ENCODE data around the gene SERINC5. TPM values are rescaled to one million over a fixed set of nuclear protein-coding genes. Genes with fewer than 3 reads are reported as not detected.

The SERINC5 gene
- total RNA-seq, 1 experiment from 2014 or later: 52.3 TPM

- WGBS (ENCODE audit: extremely low coverage, insufficient read length, low lambda C conversion rate): no CpG with 5 or more reads among the region's 5 CpGs
- Histone ChIP-seq H3K23ac (ENCODE audit: insufficient read length, low read depth, low read length) (no peak overlapping the region), H3K4me2 (ENCODE audit: insufficient read depth, insufficient read length, low read length) (no peak overlapping the region), H4K20me1 (ENCODE audit: control insufficient read depth, insufficient read depth, insufficient read length) (no peaks in the 10 kb centered on the region), H4K91ac (ENCODE audit: insufficient read length, low read depth, low read length) (no peak overlapping the region), H3K79me1 (ENCODE audit: insufficient read depth, low read depth, low read length, poor library complexity, severe bottlenecking) (no peaks in the 10 kb centered on the region), H3K4me1 (ENCODE audit: insufficient read depth, low read length) (peaks cover 8% of the 10 kb centered on the region), H3T11ph (ENCODE audit: low read length) (no peak overlapping the region), H2BK120ac (ENCODE audit: low read depth, low read length, poor library complexity, severe bottlenecking) (no peak overlapping the region), H3K27me3 (ENCODE audit: insufficient read depth, low read length) (no peaks in the 10 kb centered on the region), H3K9me3 (ENCODE audit: control insufficient read depth, low read depth, low read length) (no peaks in the 10 kb centered on the region), H2BK15ac (ENCODE audit: low read depth, low read length) (no peak overlapping the region), H3K9ac (ENCODE audit: extremely low read depth, insufficient read length, low read length) (no peak overlapping the region), H3K27ac (ENCODE audit: insufficient read length, low read depth, low read length) (no peak overlapping the region), H2BK5ac (ENCODE audit: insufficient read length, low read length) (no peak overlapping the region), H3K14ac (ENCODE audit: insufficient read depth, low read length) (no peak overlapping the region), H2AFZ (ENCODE audit: low read length) (no peak overlapping the region), H3K23me2 (ENCODE audit: insufficient read length, low read depth, low read length, poor library complexity, severe bottlenecking) (no peaks in the 10 kb centered on the region), H3K18ac (ENCODE audit: insufficient read length, low read depth, low read length) (no peak overlapping the region), H3K56ac (ENCODE audit: insufficient read length, low read depth, low read length) (no peak overlapping the region), H2BK20ac (ENCODE audit: low read depth, low read length, poor library complexity, severe bottlenecking) (no peak overlapping the region), H4K8ac (replicated peaks; ENCODE audit: insufficient read length, low read depth, low read length) (no peak overlapping the region), H4K5ac (ENCODE audit: insufficient read length, low read depth, low read length) (no peak overlapping the region), H3K4ac (ENCODE audit: low read depth, low read length) (no peak overlapping the region), H3K79me2 (ENCODE audit: insufficient read depth, low read length) (no peaks in the 10 kb centered on the region), H2BK12ac (ENCODE audit: insufficient read length, low read depth, low read length) (no peak overlapping the region), H2AK5ac (ENCODE audit: insufficient read length, low read length) (no peak overlapping the region)
- TF ChIP-seq, protein P1, sequence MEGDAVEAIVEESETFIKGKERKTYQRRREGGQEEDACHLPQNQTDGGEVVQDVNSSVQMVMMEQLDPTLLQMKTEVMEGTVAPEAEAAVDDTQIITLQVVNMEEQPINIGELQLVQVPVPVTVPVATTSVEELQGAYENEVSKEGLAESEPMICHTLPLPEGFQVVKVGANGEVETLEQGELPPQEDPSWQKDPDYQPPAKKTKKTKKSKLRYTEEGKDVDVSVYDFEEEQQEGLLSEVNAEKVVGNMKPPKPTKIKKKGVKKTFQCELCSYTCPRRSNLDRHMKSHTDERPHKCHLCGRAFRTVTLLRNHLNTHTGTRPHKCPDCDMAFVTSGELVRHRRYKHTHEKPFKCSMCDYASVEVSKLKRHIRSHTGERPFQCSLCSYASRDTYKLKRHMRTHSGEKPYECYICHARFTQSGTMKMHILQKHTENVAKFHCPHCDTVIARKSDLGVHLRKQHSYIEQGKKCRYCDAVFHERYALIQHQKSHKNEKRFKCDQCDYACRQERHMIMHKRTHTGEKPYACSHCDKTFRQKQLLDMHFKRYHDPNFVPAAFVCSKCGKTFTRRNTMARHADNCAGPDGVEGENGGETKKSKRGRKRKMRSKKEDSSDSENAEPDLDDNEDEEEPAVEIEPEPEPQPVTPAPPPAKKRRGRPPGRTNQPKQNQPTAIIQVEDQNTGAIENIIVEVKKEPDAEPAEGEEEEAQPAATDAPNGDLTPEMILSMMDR (conservative IDR thresholded peaks at IDR 0.05): no peak
- H3K9me3 Mint-ChIP-seq: no peaks in the 10 kb centered on the region
- no peak overlapping the region for H3K4me3 Mint-ChIP-seq
- no peak for DNase-seq
- peak overlapping the region; percentile 51 to 54 (median 53); a peak in 2 of 7 replicates for H3K27ac Mint-ChIP-seq
- H3K36me3 Mint-ChIP-seq (ENCODE audit: insufficient read depth in 1 of 3, low read depth in 3 of 3): peaks cover 0 to 2% (median 0%) of the 10 kb centered on the region in 3 experiments; a peak in 4 of 7 replicates
- no peaks in the 10 kb centered on the region; the same call in 1 of the 2 replicates for H3K27me3 Mint-ChIP-seq (ENCODE audit: low read depth)
- peaks cover 32 to 36% of the 10 kb centered on the region in 2 experiments for H3K4me1 Mint-ChIP-seq
Observed at GRCh38 chr5:80094236-80094738, 161.6 kb downstream of the SERINC5 start.

All from H9 (cell line).